BE2C (cell line): Measurements from ENCODE around the gene VWC2L.

Experiments
- DNase-seq: peaks from one replicate; pipeline ENCODE4 v3.0.0-alpha.2; 2020
- H3K27me3 ChIP-seq: fragments of 250-450 bp; sonication (Bioruptor Pico); 2 replicates; pipeline ENCODE4 v1.5.1; 2020; ENCODE audit warnings: mild to moderate bottlenecking
- H3K36me3 ChIP-seq: fragments of 250-450 bp; sonication (Bioruptor Pico); 2 replicates; pipeline ENCODE4 v1.5.1; 2020; ENCODE audit warnings: mild to moderate bottlenecking
- H3K4me1 ChIP-seq: fragments of 250-450 bp; sonication (Bioruptor Pico); 2 replicates; pipeline ENCODE4 v1.5.1; 2020
- H3K4me3 ChIP-seq: 2 replicates; pipeline ENCODE4 v1.5.1; 2011; ENCODE audit warnings: low read depth, low read length
- H3K9me3 ChIP-seq: fragments of 250-450 bp; sonication (Bioruptor Pico); 2 replicates; pipeline ENCODE4 v1.5.1; 2020
- TF ChIP-seq, protein P1 (sequence below): IDR thresholded peaks from 2 replicates; pipeline ENCODE4 v1.5.1; 2012; ENCODE audit warnings: mild to moderate bottlenecking, low read depth, low read length

The VWC2L gene

DNA sequence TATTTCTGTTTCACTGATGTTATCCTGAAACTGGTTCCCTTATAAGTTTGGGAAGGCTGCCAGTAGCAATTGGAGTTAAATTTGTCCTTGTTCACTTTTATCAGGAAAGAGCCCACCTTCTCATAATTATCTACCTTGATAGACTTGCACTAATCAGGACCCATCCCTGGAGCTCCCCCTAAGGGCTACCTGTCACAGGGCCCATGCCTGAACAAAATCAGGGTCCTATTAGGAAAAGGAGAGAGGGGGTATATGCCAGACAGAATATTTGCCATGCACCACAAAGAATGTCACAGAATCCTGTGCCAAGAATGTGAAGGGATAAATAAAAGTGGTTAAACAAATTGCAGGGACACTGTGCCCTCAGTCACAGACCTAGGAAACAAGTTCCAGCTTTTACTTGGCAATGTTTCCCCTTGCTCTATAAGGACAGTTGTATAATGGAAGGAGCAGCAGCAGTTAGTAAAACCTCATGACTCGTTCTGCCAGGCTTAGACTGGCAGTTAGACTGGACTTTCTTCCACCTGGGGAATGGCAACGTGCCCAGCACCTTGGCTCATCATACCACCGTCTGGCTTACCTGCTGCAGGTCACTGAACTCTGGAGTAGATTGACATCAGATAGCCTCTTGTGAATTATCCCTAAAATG, 32.3 kb upstream of the VWC2L start:
- no peaks in the 10 kb centered on the region for H3K4me1 ChIP-seq
- no peaks in the 10 kb centered on the region for H3K36me3 ChIP-seq
- TF ChIP-seq, protein P1, sequence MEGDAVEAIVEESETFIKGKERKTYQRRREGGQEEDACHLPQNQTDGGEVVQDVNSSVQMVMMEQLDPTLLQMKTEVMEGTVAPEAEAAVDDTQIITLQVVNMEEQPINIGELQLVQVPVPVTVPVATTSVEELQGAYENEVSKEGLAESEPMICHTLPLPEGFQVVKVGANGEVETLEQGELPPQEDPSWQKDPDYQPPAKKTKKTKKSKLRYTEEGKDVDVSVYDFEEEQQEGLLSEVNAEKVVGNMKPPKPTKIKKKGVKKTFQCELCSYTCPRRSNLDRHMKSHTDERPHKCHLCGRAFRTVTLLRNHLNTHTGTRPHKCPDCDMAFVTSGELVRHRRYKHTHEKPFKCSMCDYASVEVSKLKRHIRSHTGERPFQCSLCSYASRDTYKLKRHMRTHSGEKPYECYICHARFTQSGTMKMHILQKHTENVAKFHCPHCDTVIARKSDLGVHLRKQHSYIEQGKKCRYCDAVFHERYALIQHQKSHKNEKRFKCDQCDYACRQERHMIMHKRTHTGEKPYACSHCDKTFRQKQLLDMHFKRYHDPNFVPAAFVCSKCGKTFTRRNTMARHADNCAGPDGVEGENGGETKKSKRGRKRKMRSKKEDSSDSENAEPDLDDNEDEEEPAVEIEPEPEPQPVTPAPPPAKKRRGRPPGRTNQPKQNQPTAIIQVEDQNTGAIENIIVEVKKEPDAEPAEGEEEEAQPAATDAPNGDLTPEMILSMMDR = no peak
- no peak overlapping the region for H3K4me3 ChIP-seq
- no peaks in the 10 kb centered on the region for H3K9me3 ChIP-seq
- no peaks in the 10 kb centered on the region for H3K27me3 ChIP-seq
- no peak for DNase-seq

DNA sequence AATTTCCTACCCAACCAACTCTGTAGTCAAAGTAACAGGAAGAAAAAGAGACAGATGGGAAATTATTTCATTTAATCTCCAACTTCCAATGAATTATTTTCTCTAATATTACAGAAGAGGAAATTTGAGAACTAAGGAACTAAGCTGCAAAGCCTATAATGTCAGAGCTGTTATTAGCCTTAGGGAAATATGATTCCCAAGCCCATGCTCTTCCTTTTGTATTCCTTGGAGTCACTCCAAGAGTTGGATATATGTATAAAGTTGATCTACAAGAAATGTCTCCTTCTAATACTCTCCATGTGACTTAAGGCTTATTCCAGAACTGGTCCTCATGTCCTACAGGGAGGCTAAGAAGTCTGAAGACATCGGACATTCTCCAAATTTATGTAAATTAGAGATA, 31.6 kb upstream of the VWC2L start:
- Histone ChIP-seq H3K4me3 (no peak overlapping the region), H3K4me1 (no peaks in the 10 kb centered on the region), H3K36me3 (no peaks in the 10 kb centered on the region), H3K9me3 (no peaks in the 10 kb centered on the region), H3K27me3 (no peaks in the 10 kb centered on the region)
- TF ChIP-seq, protein P1 = no peak
- DNase-seq = no peak

DNA sequence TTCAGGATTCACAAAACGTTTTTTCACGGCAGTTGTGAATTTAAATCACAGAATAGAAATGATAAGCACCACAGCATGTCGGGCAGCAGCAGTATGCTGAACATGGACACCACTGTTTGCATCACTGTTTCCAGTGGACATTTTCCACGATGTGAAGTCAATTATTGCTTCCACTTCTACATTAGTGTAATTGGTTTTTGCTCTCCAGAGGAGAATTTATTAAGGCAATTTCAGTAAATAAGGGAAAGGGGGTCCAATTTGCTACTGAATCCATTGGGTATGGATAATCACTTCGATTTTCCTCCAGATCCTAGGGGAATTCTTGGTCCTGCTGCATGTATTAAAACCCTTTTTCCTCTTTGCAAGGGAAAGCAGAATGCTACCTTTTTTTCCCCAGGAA, 30.2 kb upstream of the VWC2L start:
- H3K4me1 ChIP-seq = no peaks in the 10 kb centered on the region
- H3K36me3 ChIP-seq = no peaks in the 10 kb centered on the region
- DNase-seq = no peak
- H3K4me3 ChIP-seq = no peak overlapping the region
- TF ChIP-seq, protein P1 = no peak
- no peaks in the 10 kb centered on the region for H3K9me3 ChIP-seq
- H3K27me3 ChIP-seq = no peaks in the 10 kb centered on the region

DNA sequence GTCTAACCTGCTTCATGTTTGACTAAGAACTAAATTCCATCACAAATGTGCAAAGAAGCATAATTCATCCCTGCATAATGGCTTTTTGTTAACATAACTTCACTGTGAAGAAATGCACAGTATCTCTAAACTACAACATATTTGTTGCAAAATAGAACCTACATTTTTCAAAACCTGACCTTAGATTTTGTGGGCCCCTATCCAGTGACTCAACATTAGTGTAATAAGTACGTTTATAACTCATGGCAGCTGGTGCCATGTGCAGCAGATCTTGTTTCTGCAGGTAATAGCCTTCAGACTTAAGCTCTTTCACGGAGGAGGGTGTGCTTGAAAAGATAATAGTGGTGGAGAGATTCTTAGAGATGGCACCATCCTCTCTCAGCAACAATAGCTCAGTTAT, 28.6 kb upstream of the VWC2L start:
- TF ChIP-seq, protein P1 = no peak
- DNase-seq = no peak

DNA sequence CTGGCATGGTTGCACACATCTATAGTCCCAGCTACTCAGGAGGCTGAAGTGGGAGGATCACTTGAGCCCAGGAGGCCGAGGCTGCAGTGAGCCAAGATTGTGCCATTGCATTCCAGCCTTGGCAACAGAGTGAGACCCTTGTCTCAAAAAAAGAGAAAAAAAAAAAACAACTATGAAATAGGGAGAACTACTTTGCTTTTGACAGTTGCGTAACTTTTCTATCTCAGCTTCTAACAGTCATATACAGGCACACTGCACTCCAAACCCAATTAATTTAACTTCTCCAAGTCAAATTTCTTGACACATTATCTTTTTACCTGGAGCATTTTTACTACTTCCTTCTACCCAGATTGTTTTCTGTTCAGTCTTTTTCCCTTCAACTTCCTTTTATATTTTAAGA, 24.1 kb upstream of the VWC2L start:
- Histone ChIP-seq H3K4me3 (no peak overlapping the region), H3K4me1 (no peaks in the 10 kb centered on the region), H3K9me3 (no peaks in the 10 kb centered on the region), H3K27me3 (no peaks in the 10 kb centered on the region), H3K36me3 (no peaks in the 10 kb centered on the region)
- no peak for DNase-seq
- TF ChIP-seq, protein P1 = no peak

More for the DNA sequence above, 28.6 kb upstream of the VWC2L start:
- Histone ChIP-seq H3K4me1 (no peaks in the 10 kb centered on the region), H3K36me3 (no peaks in the 10 kb centered on the region), H3K27me3 (no peaks in the 10 kb centered on the region), H3K4me3 (no peak overlapping the region), H3K9me3 (no peaks in the 10 kb centered on the region)

DNA sequence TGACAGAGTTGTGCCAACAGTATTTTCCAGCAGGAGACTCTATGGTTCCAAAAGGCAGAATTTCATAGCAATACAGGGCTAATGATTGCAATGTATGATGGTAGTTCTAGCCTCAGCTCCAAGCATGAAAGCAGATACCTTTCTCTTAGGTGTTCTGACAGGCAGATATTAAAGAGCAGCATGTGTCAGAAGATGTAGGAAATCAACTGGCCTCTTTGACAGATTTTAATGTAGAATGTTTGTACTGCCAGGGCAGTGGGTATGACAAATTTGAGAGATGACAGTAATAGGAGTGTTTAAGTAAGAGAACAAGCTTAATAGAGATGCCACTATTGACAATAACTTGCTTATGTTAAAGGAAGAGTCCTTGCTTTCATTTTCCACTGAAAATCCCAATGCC, 21.5 kb upstream of the VWC2L start:
- Histone ChIP-seq H3K4me1 (no peaks in the 10 kb centered on the region), H3K9me3 (no peaks in the 10 kb centered on the region), H3K36me3 (no peaks in the 10 kb centered on the region), H3K27me3 (no peaks in the 10 kb centered on the region), H3K4me3 (no peak overlapping the region)
- DNase-seq = no peak
- TF ChIP-seq, protein P1 = no peak
